ENCODE measurements around the gene ORAI3.

Gene ORAI3

GRCh38 chr16:30927789-30928378, 21.0 kb upstream of the ORAI3 start:
- no peak overlapping the region for H3K4me3 ChIP-seq (replicated peaks; ENCODE audit: low read depth, low read length)
- peak; percentile 42 for DNase-seq (ENCODE audit: low read depth)
- TF ChIP-seq CTCF (IDR thresholded peaks at IDR 0.05; ENCODE audit: low read length, missing control alignments): no peak

- DNase-seq (ENCODE audit: low read depth): no peak
- no peak for TF ChIP-seq CTCF (IDR thresholded peaks at IDR 0.05; ENCODE audit: low read length, missing control alignments)
- no peak overlapping the region for H3K4me3 ChIP-seq (replicated peaks; ENCODE audit: low read depth, low read length)
Observed at GRCh38 chr16:30928390-30928789, 20.5 kb upstream of the ORAI3 start.

- TF ChIP-seq CTCF (IDR thresholded peaks at IDR 0.05; ENCODE audit: low read length, missing control alignments): no peak
- no peak overlapping the region for H3K4me3 ChIP-seq (replicated peaks; ENCODE audit: low read depth, low read length)
- no peak for DNase-seq (ENCODE audit: low read depth)
Observed at GRCh38 chr16:30929167-30929566, 19.7 kb upstream of the ORAI3 start.

GRCh38 chr16:30930160-30930571, 18.7 kb upstream of the ORAI3 start:
- DNase-seq (ENCODE audit: low read depth): no peak
- no peak overlapping the region for H3K4me3 ChIP-seq (replicated peaks; ENCODE audit: low read depth, low read length)
- TF ChIP-seq CTCF (IDR thresholded peaks at IDR 0.05; ENCODE audit: low read length, missing control alignments): no peak

GRCh38 chr16:30931068-30931650, 17.7 kb upstream of the ORAI3 start:
- DNase-seq (ENCODE audit: low read depth): no peak
- TF ChIP-seq CTCF (IDR thresholded peaks at IDR 0.05; ENCODE audit: low read length, missing control alignments): no peak
- H3K4me3 ChIP-seq (replicated peaks; ENCODE audit: low read depth, low read length): no peak overlapping the region

GRCh38 chr16:30934827-30935557, 13.9 kb upstream of the ORAI3 start:
- H3K4me3 ChIP-seq (replicated peaks; ENCODE audit: low read depth, low read length): no peak overlapping the region
- TF ChIP-seq CTCF (IDR thresholded peaks at IDR 0.05; ENCODE audit: low read length, missing control alignments): peak; percentile 66
- DNase-seq (ENCODE audit: low read depth): peak; percentile 64
